ENCODE measurements around the gene CD200.
"Not testable (repeated sequence)": the region's sequence is repeated elsewhere in the genome, so short reads cannot be mapped to it uniquely, and the experiment has no call there.

Gene CD200

GRCh38 chr3:112401617-112402016 is 68.7 kb downstream of the CD200 start:
- no peak for DNase-seq
- Mint-ChIP-seq H3K4me3 (no peak overlapping the region), H3K36me3 (ENCODE audit: low read depth) (no peaks in the 10 kb centered on the region), H3K27me3 (ENCODE audit: low read depth, poor library complexity) (peaks cover 3% of the 10 kb centered on the region), H3K27ac (no peak overlapping the region), H3K9me3 (no peaks in the 10 kb centered on the region), H3K4me1 (peaks cover 22% of the 10 kb centered on the region)
- TF ChIP-seq CTCF (IDR thresholded peaks at IDR 0.05) = no peak

GRCh38 chr3:112403103-112403502 is 70.1 kb downstream of the CD200 start:
- TF ChIP-seq CTCF (IDR thresholded peaks at IDR 0.05) = no peak
- Mint-ChIP-seq H3K27me3 (ENCODE audit: low read depth, poor library complexity) (peaks cover 3% of the 10 kb centered on the region), H3K4me1 (peaks cover 34% of the 10 kb centered on the region), H3K4me3 (no peak overlapping the region), H3K9me3 (no peaks in the 10 kb centered on the region), H3K27ac (no peak overlapping the region), H3K36me3 (ENCODE audit: low read depth) (no peaks in the 10 kb centered on the region)
- no peak for DNase-seq

- H3K4me1 Mint-ChIP-seq = peaks cover 37% of the 10 kb centered on the region
- not testable (repeated sequence) for DNase-seq; H3K9me3 Mint-ChIP-seq; H3K27ac Mint-ChIP-seq; H3K27me3 Mint-ChIP-seq (ENCODE audit: low read depth, poor library complexity); H3K36me3 Mint-ChIP-seq (ENCODE audit: low read depth); H3K4me3 Mint-ChIP-seq
Observed at GRCh38 chr3:112404924-112405549, 72.1 kb downstream of the CD200 start.

GRCh38 chr3:112405845-112406244 is 72.9 kb downstream of the CD200 start:
- no peak overlapping the region for H3K4me3 Mint-ChIP-seq
- no peak for TF ChIP-seq CTCF (IDR thresholded peaks at IDR 0.05)
- no peaks in the 10 kb centered on the region for H3K36me3 Mint-ChIP-seq (ENCODE audit: low read depth)
- no peak for DNase-seq
- peaks cover 29% of the 10 kb centered on the region for H3K4me1 Mint-ChIP-seq
- H3K27ac Mint-ChIP-seq = no peak overlapping the region
- no peaks in the 10 kb centered on the region for H3K27me3 Mint-ChIP-seq (ENCODE audit: low read depth, poor library complexity)
- H3K9me3 Mint-ChIP-seq = no peaks in the 10 kb centered on the region

- peaks cover 28% of the 10 kb centered on the region for H3K4me1 Mint-ChIP-seq
- H3K36me3 Mint-ChIP-seq (ENCODE audit: low read depth) = no peaks in the 10 kb centered on the region
- no peak for DNase-seq
- peak overlapping the region; percentile 82 for H3K27ac Mint-ChIP-seq
- H3K4me3 Mint-ChIP-seq = no peak overlapping the region
- TF ChIP-seq CTCF (IDR thresholded peaks at IDR 0.05) = no peak
- no peaks in the 10 kb centered on the region for H3K27me3 Mint-ChIP-seq (ENCODE audit: low read depth, poor library complexity)
- no peaks in the 10 kb centered on the region for H3K9me3 Mint-ChIP-seq
Observed at GRCh38 chr3:112407214-112407887, 74.4 kb downstream of the CD200 start.

GRCh38 chr3:112407888-112408702 is 75.1 kb downstream of the CD200 start:
- Mint-ChIP-seq H3K4me3 (no peak overlapping the region), H3K27ac (no peak overlapping the region), H3K9me3 (no peaks in the 10 kb centered on the region), H3K27me3 (ENCODE audit: low read depth, poor library complexity) (no peaks in the 10 kb centered on the region), H3K36me3 (ENCODE audit: low read depth) (no peaks in the 10 kb centered on the region), H3K4me1 (peaks cover 28% of the 10 kb centered on the region)
- no peak for DNase-seq
- TF ChIP-seq CTCF (IDR thresholded peaks at IDR 0.05) = no peak
